ENCODE data around the gene KIAA0232.

The KIAA0232 gene

DNA sequence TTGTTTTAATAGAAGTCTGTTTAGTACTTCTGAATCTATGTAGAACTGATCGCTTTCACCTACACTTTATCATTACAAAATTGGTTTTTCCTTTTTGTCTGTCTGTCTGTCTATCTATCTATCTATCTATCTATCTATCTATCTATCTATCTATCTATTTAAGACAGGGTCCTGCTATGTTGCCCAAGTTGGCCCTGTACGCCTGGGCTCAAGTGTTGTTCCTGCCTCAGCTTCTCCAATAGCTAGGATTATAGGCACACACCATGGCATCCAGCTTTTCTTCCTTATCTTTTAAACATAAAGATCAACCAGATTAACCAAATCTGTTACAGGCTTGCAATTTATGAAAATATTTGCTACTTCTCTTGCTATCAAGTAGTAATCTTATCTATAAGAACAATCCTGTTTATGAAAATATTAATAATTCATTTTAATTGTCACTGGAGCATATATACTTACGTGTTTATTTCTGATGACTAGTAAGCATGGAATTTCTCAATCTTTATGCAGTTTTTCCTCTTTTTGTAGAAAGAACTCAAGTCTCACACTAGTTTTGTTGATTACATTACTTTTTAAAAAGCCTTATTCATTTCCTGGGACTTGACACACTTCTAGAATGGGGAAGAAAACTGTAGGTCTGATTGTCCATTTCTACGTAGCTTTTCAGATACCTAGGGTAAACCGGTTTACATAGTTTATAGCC lies 24.5 kb downstream of the KIAA0232 start:
- H2AFZ ChIP-seq (ENCODE audit: low read depth, low read length): no peak overlapping the region
- H3K27ac ChIP-seq (ENCODE audit: low read length): no peak overlapping the region
- ATAC-seq (ENCODE audit: insufficient read depth, low read depth) (no peak), DNase-seq (no peak)
- H3K9ac ChIP-seq (ENCODE audit: low read depth, low read length): no peak overlapping the region
- H3K4me2 ChIP-seq (ENCODE audit: insufficient read depth, low read length): no peak overlapping the region
- H3K27me3 ChIP-seq (ENCODE audit: insufficient read depth, low read length, poor library complexity): no peaks in the 10 kb centered on the region
- H4K20me1 ChIP-seq (ENCODE audit: insufficient read depth, low read length): peaks cover 40% of the 10 kb centered on the region
- H3K4me3 ChIP-seq (ENCODE audit: low read depth in 1 of 2, low read length in 2 of 2): no peak overlapping the region
- H3K4me1 ChIP-seq (ENCODE audit: insufficient read depth, low read length): no peaks in the 10 kb centered on the region
- peaks cover 2% of the 10 kb centered on the region; the same call in 1 of the 2 replicates for H3K36me3 ChIP-seq (ENCODE audit: insufficient read depth, low read length)
- H3K9me3 ChIP-seq (ENCODE audit: insufficient read depth, low read length, severe bottlenecking): no peaks in the 10 kb centered on the region
- peaks cover 94% of the 10 kb centered on the region for H3K79me2 ChIP-seq (ENCODE audit: insufficient read depth, low read length)
- no peak for TF ChIP-seq EZH2 (IDR thresholded peaks at IDR 0.05; ENCODE audit: borderline replicate concordance, low read depth, low read length, severe bottlenecking)
- TF ChIP-seq, protein P1, sequence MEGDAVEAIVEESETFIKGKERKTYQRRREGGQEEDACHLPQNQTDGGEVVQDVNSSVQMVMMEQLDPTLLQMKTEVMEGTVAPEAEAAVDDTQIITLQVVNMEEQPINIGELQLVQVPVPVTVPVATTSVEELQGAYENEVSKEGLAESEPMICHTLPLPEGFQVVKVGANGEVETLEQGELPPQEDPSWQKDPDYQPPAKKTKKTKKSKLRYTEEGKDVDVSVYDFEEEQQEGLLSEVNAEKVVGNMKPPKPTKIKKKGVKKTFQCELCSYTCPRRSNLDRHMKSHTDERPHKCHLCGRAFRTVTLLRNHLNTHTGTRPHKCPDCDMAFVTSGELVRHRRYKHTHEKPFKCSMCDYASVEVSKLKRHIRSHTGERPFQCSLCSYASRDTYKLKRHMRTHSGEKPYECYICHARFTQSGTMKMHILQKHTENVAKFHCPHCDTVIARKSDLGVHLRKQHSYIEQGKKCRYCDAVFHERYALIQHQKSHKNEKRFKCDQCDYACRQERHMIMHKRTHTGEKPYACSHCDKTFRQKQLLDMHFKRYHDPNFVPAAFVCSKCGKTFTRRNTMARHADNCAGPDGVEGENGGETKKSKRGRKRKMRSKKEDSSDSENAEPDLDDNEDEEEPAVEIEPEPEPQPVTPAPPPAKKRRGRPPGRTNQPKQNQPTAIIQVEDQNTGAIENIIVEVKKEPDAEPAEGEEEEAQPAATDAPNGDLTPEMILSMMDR (IDR thresholded peaks at IDR 0.05; ENCODE audit: borderline replicate concordance, extremely low read depth, low read length, poor library complexity, severe bottlenecking): no peak

GRCh38 chr4:6808259-6808658 lies 25.7 kb downstream of the KIAA0232 start:
- no peak for TF ChIP-seq EZH2 (IDR thresholded peaks at IDR 0.05; ENCODE audit: borderline replicate concordance, low read depth, low read length, severe bottlenecking)
- ATAC-seq (ENCODE audit: insufficient read depth, low read depth) (no peak; the same call in 2 of the 3 replicates), DNase-seq (no peak)
- Histone ChIP-seq H3K4me3 (ENCODE audit: low read depth in 1 of 2, low read length in 2 of 2) (no peak overlapping the region), H3K27ac (ENCODE audit: low read length) (no peak overlapping the region), H3K79me2 (ENCODE audit: insufficient read depth, low read length) (peaks cover 90% of the 10 kb centered on the region), H3K9me3 (ENCODE audit: insufficient read depth, low read length, severe bottlenecking) (no peaks in the 10 kb centered on the region), H4K20me1 (ENCODE audit: insufficient read depth, low read length) (peaks cover 33% of the 10 kb centered on the region; the same call in 1 of the 2 replicates), H3K9ac (ENCODE audit: low read depth, low read length) (no peak overlapping the region), H3K4me1 (ENCODE audit: insufficient read depth, low read length) (no peaks in the 10 kb centered on the region), H2AFZ (ENCODE audit: low read depth, low read length) (no peak overlapping the region), H3K4me2 (ENCODE audit: insufficient read depth, low read length) (no peak overlapping the region), H3K27me3 (ENCODE audit: insufficient read depth, low read length, poor library complexity) (no peaks in the 10 kb centered on the region), H3K36me3 (ENCODE audit: insufficient read depth, low read length) (no peaks in the 10 kb centered on the region)

- ATAC-seq (ENCODE audit: insufficient read depth, low read depth) (no peak), DNase-seq (no peak)
- no peak overlapping the region for H3K4me2 ChIP-seq (ENCODE audit: insufficient read depth, low read length)
- no peaks in the 10 kb centered on the region for H3K27me3 ChIP-seq (ENCODE audit: insufficient read depth, low read length, poor library complexity)
- peaks cover 88% of the 10 kb centered on the region for H3K79me2 ChIP-seq (ENCODE audit: insufficient read depth, low read length)
- TF ChIP-seq, protein P1 (IDR thresholded peaks at IDR 0.05; ENCODE audit: borderline replicate concordance, extremely low read depth, low read length, poor library complexity, severe bottlenecking): no peak
- no peak for TF ChIP-seq EZH2 (IDR thresholded peaks at IDR 0.05; ENCODE audit: borderline replicate concordance, low read depth, low read length, severe bottlenecking)
- no peak overlapping the region for H3K4me3 ChIP-seq (ENCODE audit: low read depth in 1 of 2, low read length in 2 of 2)
- no peaks in the 10 kb centered on the region for H3K4me1 ChIP-seq (ENCODE audit: insufficient read depth, low read length)
- H3K36me3 ChIP-seq (ENCODE audit: insufficient read depth, low read length): no peaks in the 10 kb centered on the region
- no peak overlapping the region for H2AFZ ChIP-seq (ENCODE audit: low read depth, low read length)
- H3K9me3 ChIP-seq (ENCODE audit: insufficient read depth, low read length, severe bottlenecking): no peaks in the 10 kb centered on the region
- H3K27ac ChIP-seq (ENCODE audit: low read length): no peak overlapping the region
- H3K9ac ChIP-seq (ENCODE audit: low read depth, low read length): no peak overlapping the region
- peaks cover 33% of the 10 kb centered on the region; the same call in 1 of the 2 replicates for H4K20me1 ChIP-seq (ENCODE audit: insufficient read depth, low read length)
Observed at GRCh38 chr4:6811165-6811564, 28.6 kb downstream of the KIAA0232 start.

- Histone ChIP-seq H3K27me3 (ENCODE audit: insufficient read depth, low read length, poor library complexity) (no peaks in the 10 kb centered on the region), H4K20me1 (ENCODE audit: insufficient read depth, low read length) (peaks cover 30% of the 10 kb centered on the region; the same call in 1 of the 2 replicates), H3K4me2 (ENCODE audit: insufficient read depth, low read length) (no peak overlapping the region), H3K4me3 (ENCODE audit: low read depth in 1 of 2, low read length in 2 of 2) (no peak overlapping the region), H3K79me2 (ENCODE audit: insufficient read depth, low read length) (peaks cover 87% of the 10 kb centered on the region), H3K27ac (ENCODE audit: low read length) (no peak overlapping the region), H3K9me3 (ENCODE audit: insufficient read depth, low read length, severe bottlenecking) (peaks cover 4% of the 10 kb centered on the region), H3K4me1 (ENCODE audit: insufficient read depth, low read length) (no peaks in the 10 kb centered on the region), H3K36me3 (ENCODE audit: insufficient read depth, low read length) (no peaks in the 10 kb centered on the region), H3K9ac (ENCODE audit: low read depth, low read length) (no peak overlapping the region), H2AFZ (ENCODE audit: low read depth, low read length) (no peak overlapping the region)
- ATAC-seq (ENCODE audit: insufficient read depth, low read depth) (no peak), DNase-seq (no peak)
- no peak for TF ChIP-seq EZH2 (IDR thresholded peaks at IDR 0.05; ENCODE audit: borderline replicate concordance, low read depth, low read length, severe bottlenecking)
- TF ChIP-seq, protein P1 (IDR thresholded peaks at IDR 0.05; ENCODE audit: borderline replicate concordance, extremely low read depth, low read length, poor library complexity, severe bottlenecking): no peak
Observed at GRCh38 chr4:6812766-6813165, 30.2 kb downstream of the KIAA0232 start.
